BLaER1 (cell line): ENCODE data around the gene GALR3.

Source experiments
- H3K27ac ChIP-seq: shearing (Covaris generic); formaldehyde crosslinking; 2 replicates; pipeline ENCODE4 v1.8.1; 2022
- H3K27me3 ChIP-seq: shearing (Covaris generic); formaldehyde crosslinking; 2 replicates; pipeline ENCODE4 v1.8.1; 2022
- H3K36me3 ChIP-seq: shearing (Covaris generic); formaldehyde crosslinking; 2 replicates; pipeline ENCODE4 v1.8.1; 2022
- H3K4me1 ChIP-seq: shearing (Covaris generic); formaldehyde crosslinking; 2 replicates; pipeline ENCODE4 v1.8.1; 2022
- H3K4me2 ChIP-seq: shearing (Covaris generic); formaldehyde crosslinking; 2 replicates; pipeline ENCODE4 v1.8.1; 2022
- H3K4me3 ChIP-seq: shearing (Covaris generic); formaldehyde crosslinking; 2 replicates; pipeline ENCODE4 v1.8.1; 2022
- H3K9ac ChIP-seq: shearing (Covaris generic); formaldehyde crosslinking; 2 replicates; pipeline ENCODE4 v1.8.1; 2022
- H3K9me3 ChIP-seq: shearing (Covaris generic); formaldehyde crosslinking; 2 replicates; pipeline ENCODE4 v1.8.1; 2022
- H4K20me1 ChIP-seq: shearing (Covaris generic); formaldehyde crosslinking; 2 replicates; pipeline ENCODE4 v1.8.1; 2022
- Cebpa-rat ChIP-seq: shearing (Covaris generic); IDR thresholded peaks from 2 replicates; pipeline ENCODE4 v1.8.1; 2022

The GALR3 gene

GRCh38 chr22:37862570-37863325, 39.6 kb downstream of the GALR3 start:
- H3K27me3 ChIP-seq, result no peaks in the 10 kb centered on the region
- peaks cover 92% of the 10 kb centered on the region for H4K20me1 ChIP-seq
- no peak overlapping the region for H3K27ac ChIP-seq
- H3K4me1 ChIP-seq, result no peaks in the 10 kb centered on the region
- no peaks in the 10 kb centered on the region for H3K9me3 ChIP-seq
- H3K9ac ChIP-seq, result no peak overlapping the region
- peaks cover 100% of the 10 kb centered on the region for H3K36me3 ChIP-seq
- H3K4me2 ChIP-seq, result no peak overlapping the region
- no peak for TF ChIP-seq Cebpa-rat
- no peak overlapping the region for H3K4me3 ChIP-seq

GRCh38 chr22:37865510-37865909, 42.3 kb downstream of the GALR3 start:
- Histone ChIP-seq H3K9me3 (no peaks in the 10 kb centered on the region), H3K9ac (no peak overlapping the region), H4K20me1 (peaks cover 89% of the 10 kb centered on the region), H3K27me3 (no peaks in the 10 kb centered on the region), H3K4me3 (no peak overlapping the region), H3K27ac (no peak overlapping the region), H3K36me3 (peaks cover 100% of the 10 kb centered on the region), H3K4me2 (no peak overlapping the region), H3K4me1 (no peaks in the 10 kb centered on the region)
- TF ChIP-seq Cebpa-rat, result no peak

- no peak overlapping the region for H3K4me2 ChIP-seq
- no peaks in the 10 kb centered on the region for H3K9me3 ChIP-seq
- H3K27ac ChIP-seq, result no peak overlapping the region
- H3K36me3 ChIP-seq, result peaks cover 100% of the 10 kb centered on the region
- H3K4me3 ChIP-seq, result no peak overlapping the region
- H3K9ac ChIP-seq, result no peak overlapping the region
- no peaks in the 10 kb centered on the region for H3K27me3 ChIP-seq
- no peaks in the 10 kb centered on the region for H3K4me1 ChIP-seq
- TF ChIP-seq Cebpa-rat, result no peak
- peaks cover 68% of the 10 kb centered on the region for H4K20me1 ChIP-seq
These were observed 47.1 kb downstream of the GALR3 start for GRCh38 chr22:37870273-37870672.
